GM19025 (cell line): ENCODE results near the gene NEK10.
"Not testable (repeated sequence)": the region's sequence is repeated elsewhere in the genome, so short reads cannot be mapped to it uniquely, and the experiment has no call there.

Experiments used
- ATAC-seq: cut with Tn5 transposase; IDR thresholded peaks from one replicate; pipeline ENCODE4 v1.9.1; 2021; ENCODE audit warnings: mild to moderate bottlenecking, low read depth, moderate library complexity; ENCODE audit not compliant: unreplicated experiment

NEK10 gene

GRCh38 chr3:27317096-27317495, 52.1 kb downstream of the NEK10 start:
- ATAC-seq = no peak

GRCh38 chr3:27315003-27315402, 54.2 kb downstream of the NEK10 start:
- ATAC-seq = no peak

GRCh38 chr3:27312044-27312668, 57.0 kb downstream of the NEK10 start:
- peak; percentile 76 for ATAC-seq

- no peak for ATAC-seq
Measured at GRCh38 chr3:27311400-27311799, 57.8 kb downstream of the NEK10 start.

GRCh38 chr3:27310688-27311087, 58.5 kb downstream of the NEK10 start:
- no peak for ATAC-seq

- ATAC-seq = no peak
Measured at GRCh38 chr3:27307566-27307965, 61.6 kb downstream of the NEK10 start.

GRCh38 chr3:27302891-27303290, 66.3 kb downstream of the NEK10 start:
- no peak for ATAC-seq

- ATAC-seq = not testable (repeated sequence)
Measured at GRCh38 chr3:27298981-27299380, 70.2 kb downstream of the NEK10 start.

- no peak for ATAC-seq
Measured at GRCh38 chr3:27293939-27294338, 75.2 kb downstream of the NEK10 start.

GRCh38 chr3:27290760-27291159, 78.4 kb downstream of the NEK10 start:
- ATAC-seq = no peak

- ATAC-seq = no peak
Measured at GRCh38 chr3:27289769-27290413, 79.3 kb downstream of the NEK10 start.

- no peak for ATAC-seq
Measured at GRCh38 chr3:27287052-27287451, 82.1 kb downstream of the NEK10 start.

GRCh38 chr3:27286467-27286866, 82.7 kb downstream of the NEK10 start:
- ATAC-seq = not testable (repeated sequence)

GRCh38 chr3:27285668-27286067, 83.5 kb downstream of the NEK10 start:
- ATAC-seq = no peak

- ATAC-seq = no peak
Measured at GRCh38 chr3:27281671-27282150, 87.5 kb downstream of the NEK10 start.

GRCh38 chr3:27279123-27279522, 90.1 kb downstream of the NEK10 start:
- ATAC-seq = no peak

GRCh38 chr3:27278383-27279055, 90.7 kb downstream of the NEK10 start:
- no peak for ATAC-seq

- no peak for ATAC-seq
Measured at GRCh38 chr3:27275441-27275990, 93.7 kb downstream of the NEK10 start.

- ATAC-seq = no peak
Measured at GRCh38 chr3:27271890-27272289, 97.3 kb downstream of the NEK10 start.

GRCh38 chr3:27254896-27255295, 114.3 kb downstream of the NEK10 start:
- ATAC-seq = no peak

GRCh38 chr3:27253831-27254230, 115.4 kb downstream of the NEK10 start:
- peak; percentile 89 for ATAC-seq
